A673 (cell line): ENCODE data around the gene SLC1A7.

Source experiments
- EZH2 ChIP-seq: fragments of 200-600 bp; sonication (generic); IDR thresholded peaks from 2 replicates; pipeline ENCODE4 v1.6.1; 2017; ENCODE audit warnings: borderline replicate concordance, low read depth, mild to moderate bottlenecking, mixed read lengths, antibody characterized with exemption, low read length; ENCODE audit not compliant: poor library complexity, severe bottlenecking
- TF ChIP-seq, protein P1 (sequence below): fragments of 300-800, 200-600 bp; sonication (generic); conservative IDR thresholded peaks from 2 replicates; pipeline ENCODE4 v1.5.1; 2017; ENCODE audit warnings: low read depth, mild to moderate bottlenecking, antibody characterized with exemption, low read length, moderate library complexity, mixed read lengths

DNA sequence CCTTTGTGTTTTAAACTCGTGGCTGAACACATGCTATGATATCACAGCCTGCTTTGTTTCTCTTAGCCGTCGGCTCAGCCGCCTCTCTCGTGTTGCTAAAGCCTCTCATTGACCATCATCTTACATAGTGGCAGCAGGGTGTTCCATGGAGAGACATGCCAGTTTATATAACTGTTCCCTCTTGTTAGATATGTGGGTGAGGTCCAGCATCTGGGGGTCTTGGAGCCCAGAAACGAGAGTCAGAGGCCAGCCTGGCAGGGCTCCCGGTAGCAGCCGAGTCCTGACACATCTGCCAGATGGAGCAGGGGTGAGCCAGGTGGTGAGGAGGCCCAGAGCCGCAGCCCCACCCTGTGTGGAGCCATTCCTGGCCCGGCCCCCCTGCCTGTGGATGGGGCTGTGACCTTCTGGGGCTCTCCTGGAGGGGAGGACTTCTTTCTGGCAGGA lies 68.5 kb downstream of the SLC1A7 start:
- TF ChIP-seq, protein P1, sequence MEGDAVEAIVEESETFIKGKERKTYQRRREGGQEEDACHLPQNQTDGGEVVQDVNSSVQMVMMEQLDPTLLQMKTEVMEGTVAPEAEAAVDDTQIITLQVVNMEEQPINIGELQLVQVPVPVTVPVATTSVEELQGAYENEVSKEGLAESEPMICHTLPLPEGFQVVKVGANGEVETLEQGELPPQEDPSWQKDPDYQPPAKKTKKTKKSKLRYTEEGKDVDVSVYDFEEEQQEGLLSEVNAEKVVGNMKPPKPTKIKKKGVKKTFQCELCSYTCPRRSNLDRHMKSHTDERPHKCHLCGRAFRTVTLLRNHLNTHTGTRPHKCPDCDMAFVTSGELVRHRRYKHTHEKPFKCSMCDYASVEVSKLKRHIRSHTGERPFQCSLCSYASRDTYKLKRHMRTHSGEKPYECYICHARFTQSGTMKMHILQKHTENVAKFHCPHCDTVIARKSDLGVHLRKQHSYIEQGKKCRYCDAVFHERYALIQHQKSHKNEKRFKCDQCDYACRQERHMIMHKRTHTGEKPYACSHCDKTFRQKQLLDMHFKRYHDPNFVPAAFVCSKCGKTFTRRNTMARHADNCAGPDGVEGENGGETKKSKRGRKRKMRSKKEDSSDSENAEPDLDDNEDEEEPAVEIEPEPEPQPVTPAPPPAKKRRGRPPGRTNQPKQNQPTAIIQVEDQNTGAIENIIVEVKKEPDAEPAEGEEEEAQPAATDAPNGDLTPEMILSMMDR: no peak
- no peak for TF ChIP-seq EZH2
